Activated CD8-positive, alpha-beta T cell treated with anti-CD3 and anti-CD28 coated beads for 36 hours (primary cell): ENCODE data around the gene STIM2. TPM values are rescaled to one million over a fixed set of nuclear protein-coding genes. Genes with fewer than 3 reads are reported as not detected.

Source experiments
- ATAC-seq: fragments of 200-7000 bp; cut with Tn5 transposase; one replicate; pipeline ENCODE4 v1.10.0; 2021; ENCODE audit warnings: mild to moderate bottlenecking, moderate library complexity
- CTCF ChIA-PET: fragments of 350-600 bp; sonication (Branson Sonifier 250); formaldehyde crosslinking; loops from one replicate; lab custom pipeline; 2021; ENCODE audit warnings: antibody characterized with exemption; lab: Charles Lee
- POLR2A ChIA-PET: fragments of 350-600 bp; sonication (Branson Sonifier 250); formaldehyde crosslinking; loops from one replicate; lab custom pipeline; 2021; ENCODE audit warnings: antibody characterized with exemption; lab: Charles Lee
- DNase-seq: peaks from one replicate; pipeline ENCODE4 v3.0.0-alpha.2; 2020
- H3K27ac Mint-ChIP-seq: one replicate; pipeline ENCODE4 v1.8.0; 2021; ENCODE audit warnings: mild to moderate bottlenecking, mixed read lengths
- H3K27me3 Mint-ChIP-seq: one replicate; pipeline ENCODE4 v1.8.0; 2021; ENCODE audit warnings: mixed read lengths
- H3K36me3 Mint-ChIP-seq: one replicate; pipeline ENCODE4 v1.8.0; 2021; ENCODE audit warnings: low read depth, mixed read lengths
- H3K4me1 Mint-ChIP-seq: one replicate; pipeline ENCODE4 v1.8.0; 2021; ENCODE audit warnings: low read depth, mixed read lengths
- H3K4me3 Mint-ChIP-seq: one replicate; pipeline ENCODE4 v1.8.0; 2021; ENCODE audit warnings: mild to moderate bottlenecking, moderate library complexity, mixed read lengths
- H3K9me3 Mint-ChIP-seq: one replicate; pipeline ENCODE4 v1.8.0; 2021; ENCODE audit warnings: mixed read lengths
- intact Hi-C: fragments of 100-400 bp; cut with micrococcal nuclease; formaldehyde crosslinking; loops from one replicate; pipeline ENCODE4 v1.10.0; 2022
- total RNA-seq, 2 experiments: library from RNA; stranded (reverse); gene quantifications; one replicate each; pipeline ENCODE4 v1.2.3, GENCODE V29; 2021
- TF ChIP-seq, protein P1 (sequence below): fragments of 200-600 bp; IDR thresholded peaks from one replicate; pipeline ENCODE4 v1.8.0; 2022; ENCODE audit warnings: antibody characterized with exemption, mild to moderate bottlenecking

Gene STIM2
- total RNA-seq, 2 experiments from 2014 or later: 44.4 to 46.6 TPM

DNA sequence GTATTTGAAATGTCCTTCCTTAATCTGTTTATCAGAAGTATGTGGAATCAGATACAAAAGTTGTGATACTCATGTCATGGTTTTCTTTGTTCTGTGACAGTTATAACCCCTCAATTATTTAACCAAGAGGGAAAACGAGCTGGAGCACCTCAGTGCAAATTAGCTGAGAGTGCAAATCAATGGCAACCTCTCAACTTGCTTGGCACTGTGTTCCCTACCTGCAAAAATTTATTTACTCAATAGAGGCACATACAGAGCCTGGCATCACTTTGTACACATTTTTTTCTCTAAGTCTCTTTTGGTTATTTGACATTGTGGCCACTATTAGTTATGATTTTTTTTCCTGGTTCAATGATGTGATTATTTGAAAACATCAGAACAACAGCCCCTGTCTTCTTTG is 186.2 kb downstream of the STIM2 start:
- Mint-ChIP-seq H3K9me3 (peaks cover 6% of the 10 kb centered on the region), H3K36me3 (peaks cover 4% of the 10 kb centered on the region), H3K27me3 (peaks cover 32% of the 10 kb centered on the region), H3K4me3 (no peak overlapping the region), H3K27ac (no peak overlapping the region), H3K4me1 (peaks cover 6% of the 10 kb centered on the region)
- ATAC-seq: no peak
- TF ChIP-seq, protein P1, sequence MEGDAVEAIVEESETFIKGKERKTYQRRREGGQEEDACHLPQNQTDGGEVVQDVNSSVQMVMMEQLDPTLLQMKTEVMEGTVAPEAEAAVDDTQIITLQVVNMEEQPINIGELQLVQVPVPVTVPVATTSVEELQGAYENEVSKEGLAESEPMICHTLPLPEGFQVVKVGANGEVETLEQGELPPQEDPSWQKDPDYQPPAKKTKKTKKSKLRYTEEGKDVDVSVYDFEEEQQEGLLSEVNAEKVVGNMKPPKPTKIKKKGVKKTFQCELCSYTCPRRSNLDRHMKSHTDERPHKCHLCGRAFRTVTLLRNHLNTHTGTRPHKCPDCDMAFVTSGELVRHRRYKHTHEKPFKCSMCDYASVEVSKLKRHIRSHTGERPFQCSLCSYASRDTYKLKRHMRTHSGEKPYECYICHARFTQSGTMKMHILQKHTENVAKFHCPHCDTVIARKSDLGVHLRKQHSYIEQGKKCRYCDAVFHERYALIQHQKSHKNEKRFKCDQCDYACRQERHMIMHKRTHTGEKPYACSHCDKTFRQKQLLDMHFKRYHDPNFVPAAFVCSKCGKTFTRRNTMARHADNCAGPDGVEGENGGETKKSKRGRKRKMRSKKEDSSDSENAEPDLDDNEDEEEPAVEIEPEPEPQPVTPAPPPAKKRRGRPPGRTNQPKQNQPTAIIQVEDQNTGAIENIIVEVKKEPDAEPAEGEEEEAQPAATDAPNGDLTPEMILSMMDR: no peak
- ChIA-PET CTCF (no interaction called here), POLR2A (no interaction called here)
- DNase-seq: no peak
- intact Hi-C loops: loop anchor here (5.0 kb wide), 1 partner anchor 275 kb away; no protein-coding TSS in a partner anchor

DNA sequence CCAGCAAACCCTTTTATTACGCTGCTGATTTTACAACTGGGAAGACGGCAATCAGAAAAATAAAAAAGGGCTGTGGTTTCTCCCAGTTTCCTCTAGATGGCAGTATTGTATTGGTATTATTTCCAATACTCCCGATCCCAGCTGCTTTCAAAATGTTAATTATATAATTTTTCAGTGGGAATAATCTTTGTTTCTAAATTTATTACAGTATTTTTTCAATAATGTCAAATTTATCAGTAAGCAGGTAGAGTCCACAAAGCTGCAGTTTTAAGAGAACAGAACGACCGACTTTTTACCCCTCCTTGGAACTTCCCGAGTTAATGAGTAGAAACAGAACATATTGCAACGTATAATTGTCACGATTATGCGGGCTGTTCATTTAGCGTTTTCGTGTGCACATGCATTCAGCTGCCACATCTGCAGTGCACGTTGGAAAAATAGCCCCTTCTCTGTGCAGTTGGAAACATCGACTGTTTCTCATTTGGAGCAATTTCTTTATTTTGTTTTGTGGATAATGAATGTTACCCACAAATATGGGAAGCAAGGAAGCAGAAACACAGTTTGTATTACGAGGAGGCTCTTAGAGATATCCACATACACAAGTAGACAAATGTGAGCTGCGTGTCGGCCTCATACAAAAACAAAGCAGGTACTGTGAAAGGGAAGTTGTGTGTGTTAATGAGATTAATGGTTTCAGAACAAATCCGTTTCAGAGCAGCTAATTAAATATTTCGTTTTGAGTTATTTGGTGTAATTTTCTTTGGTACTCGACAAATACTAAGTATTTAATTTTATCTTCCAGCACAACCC is 188.0 kb downstream of the STIM2 start:
- no peak overlapping the region for H3K27ac Mint-ChIP-seq
- H3K36me3 Mint-ChIP-seq: peaks cover 2% of the 10 kb centered on the region
- no peak overlapping the region for H3K4me3 Mint-ChIP-seq
- peaks cover 28% of the 10 kb centered on the region for H3K27me3 Mint-ChIP-seq
- peaks cover 6% of the 10 kb centered on the region for H3K9me3 Mint-ChIP-seq
- no peak for DNase-seq
- H3K4me1 Mint-ChIP-seq: peaks cover 6% of the 10 kb centered on the region
- intact Hi-C loops: loop anchor here (5.0 kb wide), 1 partner anchor 274 kb away; no protein-coding TSS in a partner anchor
- TF ChIP-seq, protein P1: peak; percentile 91
- POLR2A ChIA-PET: no interaction called here
- CTCF ChIA-PET: interaction anchor here (0.7 to 2.7 kb wide), 23 partner anchors 10 to 1279 kb away, joined by 3 to 21 read pairs (median 4); no protein-coding TSS in a partner anchor
- ATAC-seq: no peak

DNA sequence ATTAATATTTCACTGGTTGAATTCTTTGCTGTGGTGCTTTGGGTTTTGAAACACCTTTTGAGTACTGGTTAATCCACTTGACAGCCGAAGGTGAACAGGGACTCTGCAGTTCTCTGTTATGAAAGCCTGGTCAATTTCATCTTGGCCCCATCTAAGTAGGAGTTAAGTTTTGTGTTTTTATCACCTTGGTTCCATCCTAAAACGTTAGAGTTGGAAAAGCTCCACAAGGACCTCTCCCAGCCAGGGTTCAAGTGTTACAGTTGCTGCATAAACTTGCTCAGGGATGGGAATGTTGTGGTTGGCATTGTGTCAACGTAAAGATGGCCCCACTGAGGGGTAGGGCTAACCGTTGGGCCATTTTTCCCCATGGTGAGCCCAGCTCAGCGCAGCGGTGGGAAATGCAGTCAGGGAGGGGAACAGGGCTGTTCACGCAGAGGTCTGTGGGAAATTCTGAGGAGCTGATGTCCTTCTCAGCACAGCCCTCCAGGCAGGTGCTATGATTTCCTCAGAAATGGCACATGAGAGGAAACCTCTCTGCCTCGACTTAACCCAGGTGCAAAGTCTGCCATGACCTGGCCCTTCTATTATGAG is 188.7 kb downstream of the STIM2 start:
- Mint-ChIP-seq H3K9me3 (peaks cover 3% of the 10 kb centered on the region), H3K27ac (no peak overlapping the region), H3K27me3 (peaks cover 25% of the 10 kb centered on the region), H3K36me3 (no peaks in the 10 kb centered on the region), H3K4me3 (no peak overlapping the region), H3K4me1 (peaks cover 6% of the 10 kb centered on the region)
- CTCF ChIA-PET: interaction anchor here (1.0 to 2.7 kb wide), 12 partner anchors 9 to 624 kb away, joined by 3 to 21 read pairs (median 4); no protein-coding TSS in a partner anchor
- ATAC-seq: no peak
- TF ChIP-seq, protein P1: no peak
- DNase-seq: no peak
- intact Hi-C loops: loop anchor here (5.0 kb wide), 1 partner anchor 273 kb away; no protein-coding TSS in a partner anchor
- POLR2A ChIA-PET: no interaction called here

DNA sequence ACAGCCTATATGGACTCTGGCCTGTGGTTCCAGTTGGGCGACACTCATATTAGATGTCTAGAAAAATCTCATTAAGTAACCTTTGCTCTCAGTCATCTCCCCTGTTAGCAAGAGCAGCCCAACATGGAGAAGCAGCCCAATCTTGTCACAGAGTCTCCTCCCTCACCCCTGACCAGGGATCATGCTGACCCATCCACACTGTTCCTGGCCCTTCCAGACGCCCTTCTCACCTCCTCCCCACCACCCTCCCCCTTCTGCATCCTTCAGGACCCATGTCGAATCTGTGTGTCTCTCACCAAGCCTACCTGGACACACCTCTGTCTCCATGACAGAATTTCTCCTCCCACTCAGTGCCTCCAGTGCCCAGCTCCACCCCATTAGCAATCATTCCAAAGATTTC is 190.1 kb downstream of the STIM2 start:
- POLR2A ChIA-PET: no interaction called here
- DNase-seq: no peak
- Mint-ChIP-seq H3K4me3 (no peak overlapping the region), H3K9me3 (no peaks in the 10 kb centered on the region), H3K27ac (no peak overlapping the region), H3K4me1 (peaks cover 6% of the 10 kb centered on the region), H3K27me3 (peaks cover 16% of the 10 kb centered on the region), H3K36me3 (no peaks in the 10 kb centered on the region)
- CTCF ChIA-PET: no interaction called here
- TF ChIP-seq, protein P1: no peak
- ATAC-seq: no peak
- intact Hi-C loops: no loop called here
